OCI-LY7 (cell line): ENCODE data around the gene VAT1L.

ENCODE experiments used
- CTCF ChIP-seq: fragments of 200-600 bp; sonication (generic); conservative IDR thresholded peaks from 2 replicates; pipeline ENCODE4 v1.5.1; 2014; ENCODE audit warnings: mild to moderate bottlenecking, antibody characterized with exemption, low read length, moderate library complexity, mixed read lengths
- EZH2phosphoT487 ChIP-seq: fragments of 200-600 bp; sonication (generic); IDR thresholded peaks from 2 replicates; pipeline ENCODE4 v1.6.1; 2018; ENCODE audit warnings: low read depth, borderline replicate concordance, mild to moderate bottlenecking, mixed run types, antibody characterized with exemption, low read length, moderate library complexity, mixed read lengths

- TF ChIP-seq CTCF (no peak), EZH2phosphoT487 (no peak)
These were observed 177.0 kb downstream of the VAT1L start for GRCh38 chr16:77965346-77965745.
